Central memory CD8-positive, alpha-beta T cell (primary cell): Measurements from ENCODE around the gene ACACB.

ENCODE experiments used
- ATAC-seq: fragments of 150-1000 bp; cut with Tn5 transposase; replicated peaks from 2 replicates; pipeline ENCODE4 v1.10.0; 2022; ENCODE audit warnings: mild to moderate bottlenecking, moderate FRiP score, moderate number of reproducible peaks; ENCODE audit not compliant: poor library complexity, severe bottlenecking; ENCODE audit errors: extremely low read depth
- DNase-seq, 2 donors: peaks; one replicate each; pipeline ENCODE4 v3.0.0; 2021; ENCODE audit warnings: low spot score in 2 of 2
- H3K27ac Mint-ChIP-seq: one replicate; pipeline ENCODE4 v1.8.0; 2022; ENCODE audit warnings: low read depth, mild to moderate bottlenecking, moderate library complexity, mixed read lengths
- H3K27me3 Mint-ChIP-seq: one replicate; pipeline ENCODE4 v1.8.0; 2022; ENCODE audit warnings: mixed read lengths
- H3K36me3 Mint-ChIP-seq: one replicate; pipeline ENCODE4 v1.8.0; 2022; ENCODE audit warnings: mild to moderate bottlenecking, moderate library complexity, mixed read lengths; ENCODE audit not compliant: insufficient read depth
- H3K4me1 Mint-ChIP-seq: one replicate; pipeline ENCODE4 v1.8.0; 2022; ENCODE audit warnings: mixed read lengths
- H3K4me3 Mint-ChIP-seq: one replicate; pipeline ENCODE4 v1.8.0; 2022; ENCODE audit warnings: mild to moderate bottlenecking, moderate library complexity, mixed read lengths
- H3K9me3 Mint-ChIP-seq: one replicate; pipeline ENCODE4 v1.8.0; 2022; ENCODE audit warnings: mixed read lengths

Gene ACACB

DNA sequence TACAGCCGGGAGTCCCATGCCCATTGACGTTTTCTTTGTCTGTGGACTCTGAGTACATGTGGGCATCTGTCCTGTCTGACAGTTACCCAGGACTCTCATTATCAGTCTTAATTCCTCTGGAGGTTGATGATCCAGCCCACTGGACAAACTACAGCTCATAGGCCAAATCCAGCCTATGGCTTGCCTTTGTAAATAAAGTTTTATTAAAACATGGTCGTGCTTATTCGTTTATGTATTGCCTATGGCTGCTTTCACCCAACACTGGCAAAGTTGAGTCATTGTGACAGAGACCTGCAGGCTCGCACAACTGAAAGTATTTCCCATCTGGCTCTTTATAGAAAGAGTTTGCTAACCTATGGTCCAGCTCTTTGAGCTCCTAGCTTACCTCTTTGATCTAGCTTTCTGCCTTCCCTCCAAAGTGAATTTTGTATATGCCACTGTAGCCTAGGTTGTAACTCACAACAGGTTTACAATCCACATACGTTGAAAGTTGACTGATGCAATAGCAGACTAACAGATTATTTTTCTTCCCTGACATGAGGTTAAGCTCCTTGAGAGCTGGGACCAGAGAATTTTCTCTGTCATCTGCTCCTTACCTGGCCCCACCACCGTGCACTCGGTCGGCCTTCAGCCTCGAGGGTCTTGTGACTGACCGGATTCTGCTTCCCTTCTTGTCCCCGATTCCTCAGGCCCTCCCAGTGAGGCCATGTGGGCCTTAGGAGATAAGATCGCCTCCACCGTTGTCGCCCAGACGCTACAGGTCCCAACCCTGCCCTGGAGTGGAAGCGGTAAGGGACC lies 57.3 kb downstream of the ACACB start:
- no peak for ATAC-seq
- Mint-ChIP-seq H3K4me3 (no peak overlapping the region), H3K4me1 (no peaks in the 10 kb centered on the region), H3K9me3 (no peaks in the 10 kb centered on the region), H3K27me3 (no peaks in the 10 kb centered on the region), H3K36me3 (peaks cover 17% of the 10 kb centered on the region), H3K27ac (no peak overlapping the region)
- DNase-seq, result no peak

DNA sequence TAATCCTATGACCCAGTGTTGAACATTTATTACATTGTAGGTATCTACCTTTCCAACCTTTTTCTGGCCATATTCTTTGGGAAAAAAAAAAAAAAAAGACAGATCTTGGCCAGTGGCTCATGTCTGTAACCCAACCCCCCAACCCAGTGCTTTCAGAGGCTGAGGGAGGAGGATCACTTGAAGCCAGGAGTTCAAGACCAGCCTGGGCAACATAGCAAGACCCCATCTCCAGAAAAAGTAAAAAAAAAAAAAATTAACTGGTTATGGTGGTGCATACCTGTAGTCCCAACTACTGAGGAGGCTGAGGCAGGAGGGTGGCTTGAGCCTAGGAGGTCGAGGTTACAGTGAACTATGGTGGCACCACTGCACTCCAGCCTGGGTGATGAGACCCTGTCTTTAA lies 58.1 kb downstream of the ACACB start:
- H3K9me3 Mint-ChIP-seq, result no peaks in the 10 kb centered on the region
- no peaks in the 10 kb centered on the region for H3K27me3 Mint-ChIP-seq
- peaks cover 13% of the 10 kb centered on the region for H3K36me3 Mint-ChIP-seq
- DNase-seq, result no peak
- no peak overlapping the region for H3K4me3 Mint-ChIP-seq
- no peaks in the 10 kb centered on the region for H3K4me1 Mint-ChIP-seq
- ATAC-seq, result no peak
- no peak overlapping the region for H3K27ac Mint-ChIP-seq

DNA sequence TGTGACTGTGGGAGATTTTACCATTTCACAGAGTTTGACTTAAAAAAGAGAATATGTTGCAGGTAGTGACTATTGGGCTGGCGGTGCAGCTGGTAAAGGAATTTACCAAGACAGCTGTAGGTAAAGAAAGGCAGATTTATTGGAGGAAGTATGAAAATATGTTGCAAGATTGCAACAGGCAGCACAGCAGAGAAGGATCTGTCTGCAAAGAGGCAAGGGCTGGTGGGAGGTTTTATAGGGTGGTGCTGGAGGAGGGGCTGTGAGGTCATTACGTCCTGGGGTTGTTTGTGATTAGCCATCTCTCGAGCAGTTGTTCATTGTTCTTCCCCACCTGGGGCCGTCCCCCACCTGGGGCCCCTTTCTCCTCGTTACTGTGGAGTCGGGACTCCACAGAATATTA lies 62.1 kb downstream of the ACACB start:
- Mint-ChIP-seq H3K27ac (no peak overlapping the region), H3K4me1 (no peaks in the 10 kb centered on the region), H3K4me3 (no peak overlapping the region), H3K27me3 (no peaks in the 10 kb centered on the region), H3K9me3 (no peaks in the 10 kb centered on the region), H3K36me3 (peaks cover 16% of the 10 kb centered on the region)
- ATAC-seq (no peak), DNase-seq (no peak)

DNA sequence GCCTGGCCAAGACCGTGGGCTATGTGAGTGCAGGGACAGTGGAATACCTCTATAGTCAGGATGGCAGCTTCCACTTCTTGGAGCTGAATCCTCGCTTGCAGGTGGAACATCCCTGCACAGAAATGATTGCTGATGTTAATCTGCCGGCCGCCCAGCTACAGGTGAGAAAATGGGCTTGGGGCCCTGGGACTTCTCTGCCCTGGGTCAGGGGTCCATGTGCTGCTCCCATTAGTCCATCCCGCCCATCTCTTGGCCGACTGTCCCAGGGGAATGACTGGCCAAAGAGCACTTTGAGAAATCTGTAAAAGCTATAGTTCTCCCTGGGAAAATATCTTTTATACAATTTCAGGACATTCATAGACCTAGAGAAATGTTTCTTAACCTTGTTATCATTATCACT lies 63.5 kb downstream of the ACACB start:
- no peak overlapping the region for H3K27ac Mint-ChIP-seq
- H3K36me3 Mint-ChIP-seq, result peaks cover 18% of the 10 kb centered on the region
- DNase-seq (no peak), ATAC-seq (no peak)
- H3K4me1 Mint-ChIP-seq, result no peaks in the 10 kb centered on the region
- H3K4me3 Mint-ChIP-seq, result no peak overlapping the region
- H3K9me3 Mint-ChIP-seq, result no peaks in the 10 kb centered on the region
- no peaks in the 10 kb centered on the region for H3K27me3 Mint-ChIP-seq

DNA sequence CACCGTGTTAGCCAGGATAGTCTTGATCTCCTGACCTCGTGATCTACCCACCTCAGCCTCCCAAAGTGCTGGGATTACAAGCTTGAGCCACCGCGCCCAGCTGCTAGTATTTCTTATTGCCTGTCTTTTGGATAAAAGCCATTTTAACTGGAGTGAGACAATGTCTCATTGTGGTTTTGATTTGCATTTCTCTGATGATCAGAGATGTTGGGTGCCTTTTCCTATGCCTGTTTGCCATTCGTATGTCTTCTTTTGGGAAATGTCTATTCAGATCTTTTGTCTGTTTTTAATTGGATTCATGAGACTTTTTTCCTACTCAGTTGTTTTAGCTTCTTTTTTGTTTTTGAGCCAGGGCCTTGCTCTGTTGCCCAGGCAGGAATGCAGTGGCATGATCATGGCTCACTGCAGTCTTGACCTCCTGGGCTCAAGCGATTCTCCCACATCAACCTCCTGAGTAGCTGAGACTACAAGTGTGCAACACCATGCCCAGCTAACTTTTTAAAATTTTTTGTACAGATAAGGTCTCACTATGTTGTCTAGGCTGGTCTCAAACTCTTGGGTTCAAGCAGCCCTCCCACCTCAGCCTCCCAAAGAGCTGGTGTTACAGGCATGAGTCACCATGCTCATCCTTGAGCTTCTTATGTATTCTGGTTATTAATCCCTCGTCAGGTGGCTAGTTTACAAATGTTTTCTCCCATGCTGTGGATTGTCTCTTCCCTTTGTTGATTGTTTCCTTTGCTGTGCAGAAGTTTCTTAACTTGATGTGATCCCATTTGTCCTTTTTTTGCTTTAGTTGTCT lies 65.9 kb downstream of the ACACB start:
- no peaks in the 10 kb centered on the region for H3K27me3 Mint-ChIP-seq
- no peak for DNase-seq
- ATAC-seq, result no peak
- no peak overlapping the region for H3K27ac Mint-ChIP-seq
- no peaks in the 10 kb centered on the region for H3K9me3 Mint-ChIP-seq
- H3K36me3 Mint-ChIP-seq, result peaks cover 16% of the 10 kb centered on the region
- no peaks in the 10 kb centered on the region for H3K4me1 Mint-ChIP-seq
- no peak overlapping the region for H3K4me3 Mint-ChIP-seq

DNA sequence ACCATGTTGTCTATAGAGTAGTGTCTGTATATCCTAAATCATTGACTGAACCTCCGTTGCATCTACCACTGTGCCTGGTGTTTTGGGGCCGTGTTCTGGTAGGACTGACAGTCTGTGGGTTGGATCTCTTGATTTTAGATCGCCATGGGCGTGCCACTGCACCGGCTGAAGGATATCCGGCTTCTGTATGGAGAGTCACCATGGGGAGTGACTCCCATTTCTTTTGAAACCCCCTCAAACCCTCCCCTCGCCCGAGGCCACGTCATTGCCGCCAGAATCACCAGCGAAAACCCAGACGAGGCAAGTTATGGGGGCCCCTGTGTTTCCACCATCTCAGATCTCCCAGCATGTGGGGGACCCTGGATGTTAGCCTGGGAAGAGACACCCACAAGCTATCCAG lies 69.1 kb downstream of the ACACB start:
- ATAC-seq (no peak), DNase-seq (no peak)
- Mint-ChIP-seq H3K4me3 (no peak overlapping the region), H3K36me3 (peaks cover 11% of the 10 kb centered on the region), H3K27me3 (no peaks in the 10 kb centered on the region), H3K9me3 (no peaks in the 10 kb centered on the region), H3K27ac (no peak overlapping the region), H3K4me1 (no peaks in the 10 kb centered on the region)

DNA sequence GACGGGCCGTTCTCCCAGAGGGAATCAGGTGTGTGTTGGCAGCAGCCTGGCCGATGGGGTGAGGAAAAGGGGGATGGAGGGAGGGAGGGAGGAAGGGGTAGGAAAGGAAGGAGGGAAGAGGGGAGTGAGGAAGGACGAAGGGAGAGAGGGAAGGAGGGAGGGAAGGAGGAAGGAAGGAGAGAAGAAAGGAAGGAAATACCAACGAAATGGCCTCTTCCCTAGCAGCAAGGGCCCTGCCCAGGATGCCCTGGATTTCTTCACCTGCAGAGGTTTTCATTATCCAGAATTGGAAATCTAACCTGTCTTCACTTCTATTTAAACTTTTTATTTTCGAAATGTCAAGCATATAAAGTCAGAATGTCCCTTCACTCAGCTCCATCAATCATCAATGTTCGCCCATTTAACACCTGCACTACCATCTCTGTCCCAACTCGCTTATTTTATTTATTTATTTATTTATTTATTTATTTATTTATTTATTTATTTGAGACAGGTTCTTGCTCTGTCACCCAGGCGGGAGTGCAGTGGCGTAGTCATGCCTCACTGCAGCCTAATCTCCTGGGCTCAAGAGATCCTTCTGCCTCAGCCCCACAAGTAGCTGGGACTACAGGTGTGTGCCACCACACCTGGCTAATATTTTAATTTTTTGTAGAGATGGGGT lies 70.7 kb downstream of the ACACB start:
- ATAC-seq, result no peak
- H3K27me3 Mint-ChIP-seq, result no peaks in the 10 kb centered on the region
- no peak overlapping the region for H3K4me3 Mint-ChIP-seq
- no peaks in the 10 kb centered on the region for H3K9me3 Mint-ChIP-seq
- DNase-seq, result no peak
- H3K36me3 Mint-ChIP-seq, result peaks cover 7% of the 10 kb centered on the region
- no peak overlapping the region for H3K27ac Mint-ChIP-seq
- H3K4me1 Mint-ChIP-seq, result no peaks in the 10 kb centered on the region

DNA sequence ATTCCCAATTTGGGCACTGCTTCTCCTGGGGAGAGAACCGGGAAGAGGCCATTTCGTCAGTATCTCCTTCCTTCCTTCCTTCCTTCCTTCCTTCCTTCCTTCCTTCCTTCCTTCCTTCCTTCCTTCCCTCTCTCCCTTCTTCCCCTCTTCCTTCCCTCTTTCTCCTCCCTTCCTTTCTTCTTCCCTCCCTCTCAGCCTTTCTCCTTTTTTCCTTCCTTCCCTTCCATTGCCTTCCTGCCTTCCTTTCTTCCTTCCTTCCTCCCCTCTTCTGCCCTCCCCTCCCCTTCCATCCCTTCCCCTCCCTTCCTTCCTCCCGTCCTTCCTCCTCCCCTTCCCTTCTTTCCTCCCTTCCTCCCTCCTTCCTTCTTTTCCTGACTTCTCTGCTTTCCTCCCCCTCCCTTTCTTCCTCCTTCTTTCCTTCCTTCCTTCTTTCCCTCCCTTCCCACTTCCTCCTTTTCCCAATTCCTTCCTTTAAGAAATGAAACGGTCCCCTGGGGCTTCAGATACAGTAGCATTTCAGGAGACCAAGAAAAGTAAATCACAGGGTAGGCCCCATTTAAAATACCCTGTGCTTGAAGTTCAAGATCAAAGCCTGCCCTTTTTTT lies 71.8 kb downstream of the ACACB start:
- no peak overlapping the region for H3K4me3 Mint-ChIP-seq
- no peak for DNase-seq
- H3K36me3 Mint-ChIP-seq, result peaks cover 10% of the 10 kb centered on the region
- no peak overlapping the region for H3K27ac Mint-ChIP-seq
- ATAC-seq, result no peak
- no peaks in the 10 kb centered on the region for H3K9me3 Mint-ChIP-seq
- no peaks in the 10 kb centered on the region for H3K4me1 Mint-ChIP-seq
- H3K27me3 Mint-ChIP-seq, result no peaks in the 10 kb centered on the region

DNA sequence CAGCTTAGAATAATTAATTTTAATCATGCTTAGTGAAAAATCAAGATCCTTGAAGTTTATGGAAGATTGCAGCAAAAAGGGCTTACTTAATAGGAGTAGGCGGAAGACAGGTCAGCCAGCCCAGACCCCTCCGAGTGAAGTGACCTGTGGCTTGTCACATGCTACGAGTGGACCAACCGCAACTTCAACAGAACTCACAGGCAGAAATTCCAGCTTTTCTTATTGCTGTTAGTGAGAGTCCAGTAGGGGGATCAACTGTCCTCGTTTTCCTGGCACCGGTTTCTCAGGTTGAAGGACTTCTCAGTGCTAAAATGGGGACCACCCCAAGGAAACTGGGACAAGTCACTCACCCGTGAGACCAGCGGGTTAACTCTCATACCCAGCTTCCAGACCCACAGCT lies 72.9 kb downstream of the ACACB start:
- Mint-ChIP-seq H3K27me3 (no peaks in the 10 kb centered on the region), H3K27ac (no peak overlapping the region), H3K9me3 (no peaks in the 10 kb centered on the region), H3K4me1 (no peaks in the 10 kb centered on the region), H3K4me3 (no peak overlapping the region), H3K36me3 (peaks cover 11% of the 10 kb centered on the region)
- DNase-seq, result no peak
- ATAC-seq, result no peak

DNA sequence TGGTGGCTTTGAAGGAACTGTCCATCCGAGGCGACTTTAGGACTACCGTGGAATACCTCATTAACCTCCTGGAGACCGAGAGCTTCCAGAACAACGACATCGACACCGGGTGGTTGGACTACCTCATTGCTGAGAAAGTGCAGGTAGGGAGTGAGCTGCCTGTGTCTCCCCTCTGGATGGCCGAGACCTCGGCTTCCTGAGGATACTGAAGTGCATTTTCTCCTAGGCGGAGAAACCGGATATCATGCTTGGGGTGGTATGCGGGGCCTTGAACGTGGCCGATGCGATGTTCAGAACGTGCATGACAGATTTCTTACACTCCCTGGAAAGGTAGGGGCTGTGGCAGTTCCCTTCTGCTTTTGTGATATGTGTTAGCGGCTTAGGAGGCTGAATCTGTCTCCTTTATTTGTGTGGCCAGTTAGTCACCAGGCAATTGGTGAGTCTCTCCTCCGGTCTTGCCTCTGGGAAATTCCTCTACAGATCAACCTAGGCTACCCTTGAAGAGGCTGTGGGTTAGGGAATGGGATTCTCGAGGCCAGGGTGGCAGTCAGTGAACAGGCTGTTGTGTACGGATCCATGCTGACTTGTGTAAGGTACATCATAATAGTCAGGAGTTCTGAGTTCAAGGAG lies 75.3 kb downstream of the ACACB start:
- DNase-seq, result no peak
- Mint-ChIP-seq H3K4me1 (no peaks in the 10 kb centered on the region), H3K36me3 (peaks cover 22% of the 10 kb centered on the region), H3K9me3 (no peaks in the 10 kb centered on the region), H3K27me3 (no peaks in the 10 kb centered on the region), H3K27ac (no peak overlapping the region), H3K4me3 (no peak overlapping the region)
- ATAC-seq, result no peak

DNA sequence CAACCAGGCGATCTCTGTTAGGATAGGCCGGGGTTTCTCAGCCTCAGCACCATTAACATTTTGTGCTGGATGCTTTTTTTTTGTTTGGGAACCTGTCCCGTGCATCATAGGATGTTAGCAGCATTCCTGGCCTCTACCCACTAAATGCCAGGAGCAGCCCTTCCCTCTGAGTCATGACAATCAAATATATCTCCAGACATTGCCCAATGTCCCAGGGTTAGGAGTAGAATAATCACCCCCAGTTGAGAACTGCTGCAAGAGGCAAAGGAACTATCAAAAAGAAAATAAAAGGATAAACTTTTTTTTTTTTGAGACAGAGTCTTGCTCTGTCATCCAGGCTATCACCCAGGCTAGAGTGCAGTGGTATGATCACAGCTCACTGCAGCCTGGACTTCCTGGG lies 76.0 kb downstream of the ACACB start:
- no peak overlapping the region for H3K27ac Mint-ChIP-seq
- H3K4me1 Mint-ChIP-seq, result no peaks in the 10 kb centered on the region
- peaks cover 22% of the 10 kb centered on the region for H3K36me3 Mint-ChIP-seq
- ATAC-seq (no peak), DNase-seq (no peak)
- H3K9me3 Mint-ChIP-seq, result no peaks in the 10 kb centered on the region
- H3K27me3 Mint-ChIP-seq, result no peaks in the 10 kb centered on the region
- no peak overlapping the region for H3K4me3 Mint-ChIP-seq

DNA sequence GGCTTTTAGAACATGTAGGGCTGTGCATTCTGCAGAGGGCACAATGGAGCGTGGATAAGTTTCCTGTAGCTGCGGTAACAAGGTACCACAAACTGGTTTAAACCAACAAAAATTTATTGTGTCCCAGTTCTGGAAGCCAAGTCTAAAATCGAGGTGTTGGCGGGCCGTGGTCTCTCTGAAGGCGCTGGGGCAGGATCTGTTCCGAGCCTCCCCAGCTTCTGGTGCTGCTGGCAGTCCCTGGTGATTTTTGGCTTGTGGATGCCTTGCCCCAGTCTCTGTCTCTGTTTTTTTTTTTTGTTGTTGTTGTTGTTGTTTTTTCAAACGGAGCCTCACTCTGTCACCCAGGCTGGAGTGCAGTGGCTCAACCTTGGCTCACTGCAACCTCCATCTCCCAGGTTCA lies 77.5 kb downstream of the ACACB start:
- DNase-seq, result no peak
- no peaks in the 10 kb centered on the region for H3K4me1 Mint-ChIP-seq
- no peak for ATAC-seq
- no peaks in the 10 kb centered on the region for H3K27me3 Mint-ChIP-seq
- H3K27ac Mint-ChIP-seq, result no peak overlapping the region
- no peak overlapping the region for H3K4me3 Mint-ChIP-seq
- H3K9me3 Mint-ChIP-seq, result no peaks in the 10 kb centered on the region
- peaks cover 21% of the 10 kb centered on the region for H3K36me3 Mint-ChIP-seq
